ENCODE results near the gene CCDC68.
A peak's percentile ranks its signal among the peaks of the same experiment; 100 is the strongest.

Gene CCDC68

DNA sequence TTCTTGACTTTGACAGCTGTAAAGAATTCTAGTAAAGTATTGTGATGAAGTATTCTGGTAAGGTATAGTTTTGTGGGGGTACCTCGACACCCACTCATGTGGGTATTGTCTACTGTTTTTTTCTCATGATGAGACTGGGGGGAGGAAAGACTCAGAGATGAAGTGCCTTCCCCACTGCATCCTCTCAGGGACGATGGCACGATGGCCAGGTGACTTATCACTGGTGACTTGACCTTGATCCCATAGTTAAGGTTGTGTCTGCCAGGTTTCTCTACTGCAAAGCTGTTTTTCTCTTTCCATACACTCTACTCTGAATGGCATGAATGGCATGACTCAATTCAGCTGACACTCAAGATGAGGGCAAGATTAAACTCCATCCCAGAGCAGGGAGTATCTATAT is 936 bp upstream of the CCDC68 start:
- no peak for DNase-seq

- DNase-seq = no peak
Measured at GRCh38 chr18:54957996-54958395, 1.3 kb downstream of the CCDC68 start.

DNA sequence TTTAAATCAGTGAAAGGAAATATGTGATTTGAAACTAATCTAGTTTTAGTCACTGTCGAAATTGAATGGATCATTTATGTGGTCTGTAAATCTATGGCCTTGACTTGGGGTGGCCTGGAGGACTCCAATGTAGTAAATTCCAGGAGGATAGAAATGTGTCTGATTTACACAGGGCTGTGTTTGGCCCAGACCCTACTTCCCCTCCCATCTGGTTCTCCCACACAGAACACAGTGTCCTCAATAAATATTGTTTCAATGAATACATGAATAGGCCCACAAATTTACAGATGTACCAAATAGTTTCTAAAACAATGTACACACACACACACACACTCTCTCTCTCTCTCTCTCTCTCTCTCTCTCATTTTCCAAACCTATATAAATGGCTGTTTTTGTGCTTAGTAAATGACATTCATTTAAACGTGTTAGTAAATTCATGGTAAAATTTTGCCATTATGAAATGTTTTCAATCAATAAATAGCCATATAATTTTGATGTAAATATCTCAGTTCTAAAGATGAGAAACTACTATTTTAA is 1.9 kb downstream of the CCDC68 start:
- DNase-seq = no peak

GRCh38 chr18:54956506-54956905 is 2.8 kb downstream of the CCDC68 start:
- DNase-seq = no peak

- DNase-seq = no peak
Measured at GRCh38 chr18:54952026-54952425, 7.2 kb downstream of the CCDC68 start.

GRCh38 chr18:54950221-54950620 is 9.0 kb downstream of the CCDC68 start:
- peak; percentile 19 for DNase-seq

DNA sequence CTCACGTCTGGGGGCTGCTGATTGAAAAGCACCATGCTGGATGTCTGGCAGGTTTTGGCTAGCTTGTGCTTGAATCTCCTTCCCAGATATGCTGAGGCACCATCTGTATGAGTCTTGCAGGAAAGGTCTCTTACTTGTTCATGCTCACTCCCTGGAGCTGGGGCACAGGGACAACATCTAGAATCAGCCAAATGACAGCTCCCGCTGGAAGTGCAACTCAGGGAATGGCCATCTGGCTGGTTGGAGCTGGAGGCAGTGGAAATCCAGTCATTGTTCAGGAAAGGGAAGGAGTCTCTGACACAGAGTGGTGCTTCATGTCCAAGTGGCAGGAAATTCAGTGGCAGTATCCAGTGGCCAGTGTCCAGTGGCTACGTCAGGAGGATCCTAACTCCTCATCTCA is 9.7 kb downstream of the CCDC68 start:
- DNase-seq = no peak

DNA sequence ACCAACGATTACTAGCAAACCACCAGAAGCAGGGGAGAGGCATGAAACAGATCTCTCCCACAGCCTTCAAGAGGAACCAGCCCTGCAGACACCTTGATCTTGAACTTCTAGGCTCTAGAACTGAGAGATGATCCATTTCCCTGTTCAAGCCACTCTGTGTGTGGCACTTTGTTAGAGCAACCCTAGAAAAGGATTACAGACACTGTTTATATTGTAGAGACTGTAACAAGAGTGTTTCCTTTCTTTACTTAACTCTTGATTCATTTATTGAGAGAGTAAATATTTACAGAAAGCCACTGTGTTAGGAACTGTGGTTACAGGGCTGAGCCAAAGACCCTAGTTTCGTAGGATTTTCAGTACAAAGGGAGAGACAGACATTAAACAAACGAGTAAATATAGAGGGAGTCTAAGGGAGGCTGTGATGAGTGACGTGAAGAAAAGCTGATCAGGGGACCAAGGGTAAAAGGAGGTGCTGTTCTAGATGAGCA is 10.9 kb downstream of the CCDC68 start:
- no peak for DNase-seq

GRCh38 chr18:54947091-54947490 is 12.2 kb downstream of the CCDC68 start:
- DNase-seq = no peak

GRCh38 chr18:54946149-54946581 is 13.1 kb downstream of the CCDC68 start:
- DNase-seq = no peak

- DNase-seq = no peak
Measured at GRCh38 chr18:54945576-54946125, 13.6 kb downstream of the CCDC68 start.

GRCh38 chr18:54942569-54942968 is 16.7 kb downstream of the CCDC68 start:
- DNase-seq = no peak

DNA sequence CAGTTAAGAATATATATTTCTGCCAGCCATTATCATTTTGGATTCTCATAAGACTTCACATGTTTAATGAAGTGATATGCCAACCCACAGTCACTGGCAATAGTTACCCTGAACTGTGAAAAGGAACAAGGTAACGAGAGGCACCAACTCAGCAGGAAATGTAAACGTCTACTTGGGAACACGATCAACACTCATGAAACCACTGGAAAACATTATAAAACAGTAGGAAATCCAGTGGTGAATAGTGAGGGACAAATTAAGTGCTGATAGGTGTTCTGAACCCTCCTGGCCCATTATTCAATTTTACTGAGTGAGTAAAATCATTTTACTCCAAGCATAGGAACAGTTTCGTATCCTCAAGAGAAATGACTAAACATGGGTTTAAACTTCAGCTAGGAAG is 17.1 kb downstream of the CCDC68 start:
- no peak for DNase-seq

- DNase-seq = no peak
Measured at GRCh38 chr18:54939361-54939917, 19.8 kb downstream of the CCDC68 start.

- no peak for DNase-seq
Measured at GRCh38 chr18:54938506-54938905, 20.8 kb downstream of the CCDC68 start.

DNA sequence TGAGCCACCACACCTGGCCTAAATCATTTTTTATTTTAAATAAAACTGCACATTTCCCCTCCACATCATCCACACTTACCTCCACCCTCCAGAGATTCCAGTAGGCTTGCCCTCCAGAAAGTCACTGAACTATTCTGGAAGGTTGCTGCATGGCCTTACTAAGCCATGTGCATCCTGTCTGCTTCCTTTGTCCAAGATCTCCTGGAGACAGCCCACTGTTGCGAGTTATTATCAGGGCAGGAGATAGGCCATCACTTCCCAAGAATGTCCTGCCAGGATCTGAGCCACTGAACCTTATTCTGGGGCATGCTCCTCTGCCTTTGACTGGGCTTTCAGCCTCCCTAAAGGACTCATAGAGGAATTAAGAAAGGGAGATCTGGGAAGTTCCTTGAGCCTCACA is 26.8 kb downstream of the CCDC68 start:
- no peak for DNase-seq

- no peak for DNase-seq
Measured at GRCh38 chr18:54931152-54931551, 28.1 kb downstream of the CCDC68 start.

- no peak for DNase-seq
Measured at GRCh38 chr18:54928236-54928635, 31.0 kb downstream of the CCDC68 start.

- no peak for DNase-seq
Measured at GRCh38 chr18:54926593-54927325, 32.5 kb downstream of the CCDC68 start.

- DNase-seq = no peak
Measured at GRCh38 chr18:54924948-54925347, 34.3 kb downstream of the CCDC68 start.

DNA sequence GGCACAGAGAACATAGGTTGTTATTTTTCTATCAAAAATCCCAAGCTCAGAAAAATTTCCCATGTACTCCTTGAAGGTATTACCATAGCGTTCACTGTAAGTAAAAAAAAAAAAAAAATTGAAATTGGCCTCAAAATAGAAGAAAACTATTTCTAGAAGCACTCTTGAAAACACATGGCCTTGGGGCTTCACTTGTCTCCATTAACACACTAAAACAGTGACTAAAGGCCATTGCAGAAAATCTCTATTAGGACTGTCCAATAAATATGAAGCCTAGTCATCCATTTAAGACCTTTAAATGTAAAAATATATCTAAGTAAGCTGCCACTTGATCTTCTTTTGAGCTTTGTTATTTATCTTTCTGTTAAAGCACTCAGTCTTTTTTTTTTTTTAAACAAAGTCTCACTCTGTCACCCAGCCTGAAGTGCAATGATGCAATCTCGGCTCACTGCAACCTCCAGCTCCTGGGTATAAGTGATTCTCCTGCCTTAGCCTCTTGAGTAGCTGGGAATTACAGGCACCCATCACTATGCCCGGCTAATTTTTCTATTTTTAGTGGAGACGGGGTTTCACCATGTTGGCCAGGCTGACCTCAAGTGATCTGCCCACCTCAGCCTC is 35.8 kb downstream of the CCDC68 start:
- DNase-seq = no peak

GRCh38 chr18:54919412-54919811 is 39.8 kb downstream of the CCDC68 start:
- no peak for DNase-seq

DNA sequence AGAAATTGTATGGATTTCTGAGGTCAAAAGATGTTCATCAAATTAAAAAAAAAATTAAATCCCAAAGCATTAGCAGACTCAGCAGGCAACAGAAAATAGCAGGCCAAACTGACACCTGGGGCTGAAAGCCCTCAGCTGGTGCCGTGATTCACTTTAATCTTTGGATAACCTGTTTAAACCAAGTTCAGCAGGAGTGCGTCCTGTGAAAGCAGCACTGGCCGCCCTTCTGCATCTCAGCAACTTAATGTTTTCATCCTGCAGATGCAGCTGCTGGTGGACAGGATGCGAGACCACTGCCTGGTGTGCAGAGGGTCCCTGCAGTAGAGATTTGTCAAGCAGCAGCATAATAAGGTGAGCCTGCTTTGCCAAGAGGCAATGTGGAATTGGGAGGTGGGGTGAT is 41.2 kb downstream of the CCDC68 start:
- DNase-seq = no peak

GRCh38 chr18:54916507-54916906 is 42.8 kb downstream of the CCDC68 start:
- no peak for DNase-seq

Measured in NCI-H1105 (cell line).